Measurements from ENCODE around the gene GRIN3A. TPM values are rescaled to one million over a fixed set of nuclear protein-coding genes. Genes with fewer than 3 reads are reported as not detected.
"Not testable (repeated sequence)": the region's sequence is repeated elsewhere in the genome, so short reads cannot be mapped to it uniquely, and the experiment has no call there.

The GRIN3A gene
- total RNA-seq, 4 donors from 2014 or later: 0.39 TPM; not detected in 3

GRCh38 chr9:101561740-101562139 is 176.7 kb downstream of the GRIN3A start:
- Histone ChIP-seq H3K4me1 (no peaks in the 10 kb centered on the region), H3K36me3 (peaks cover 8 to 100% (median 26%) of the 10 kb centered on the region in 3 donors), H3K27me3 (no peaks in the 10 kb centered on the region), H3K9me3 (peaks cover 0 to 15% (median 0%) of the 10 kb centered on the region in 4 donors), H3K27ac (no peak overlapping the region), H3K4me3 (no peak overlapping the region)
- TF ChIP-seq EP300 (IDR thresholded peaks at IDR 0.05) (no peak), CTCF (IDR thresholded peaks at IDR 0.05) (no peak), POLR2A (IDR thresholded peaks at IDR 0.05) (no peak)
- no peak for DNase-seq (ENCODE audit: low spot score in 2 of 2)
- 97 to 100% methylated on average over 1 of the region's 1 CpG for WGBS, 2 donors

- DNase-seq (ENCODE audit: low spot score in 2 of 2); H3K9me3 ChIP-seq; H3K27ac ChIP-seq; H3K27me3 ChIP-seq; H3K4me3 ChIP-seq; H3K4me1 ChIP-seq: not testable (repeated sequence)
- H3K36me3 ChIP-seq: peaks cover 5 to 98% (median 14%) of the 10 kb centered on the region in 3 donors
- WGBS, 2 donors: 81 to 83% methylated on average over 18 of the region's 18 CpGs
These were observed 188.9 kb downstream of the GRIN3A start for GRCh38 chr9:101549472-101550098.

- H3K27me3 ChIP-seq: no peaks in the 10 kb centered on the region
- no peak for DNase-seq (ENCODE audit: low spot score in 2 of 2)
- 95 to 97% methylated on average over 14 of the region's 14 CpGs for WGBS, 2 donors
- no peaks in the 10 kb centered on the region for H3K9me3 ChIP-seq
- TF ChIP-seq CTCF (IDR thresholded peaks at IDR 0.05): no peak
- no peak for TF ChIP-seq POLR2A (IDR thresholded peaks at IDR 0.05)
- TF ChIP-seq EP300 (IDR thresholded peaks at IDR 0.05): no peak
- H3K36me3 ChIP-seq: peaks cover 4 to 99% (median 4%) of the 10 kb centered on the region in 3 donors
- H3K4me1 ChIP-seq: peaks cover 0 to 8% (median 0%) of the 10 kb centered on the region in 4 donors
- no peak overlapping the region for H3K4me3 ChIP-seq
- H3K27ac ChIP-seq: no peak overlapping the region
These were observed 195.2 kb downstream of the GRIN3A start for GRCh38 chr9:101543098-101543735.

- TF ChIP-seq EP300 (IDR thresholded peaks at IDR 0.05) (no peak), CTCF (IDR thresholded peaks at IDR 0.05) (no peak)
- Histone ChIP-seq H3K36me3 (peaks cover 0 to 96% (median 4%) of the 10 kb centered on the region in 3 donors), H3K4me1 (peaks cover 0 to 35% (median 14%) of the 10 kb centered on the region in 4 donors), H3K27ac (no peak overlapping the region), H3K27me3 (no peaks in the 10 kb centered on the region), H3K4me3 (no peak overlapping the region), H3K9me3 (no peaks in the 10 kb centered on the region)
- 93 to 94% methylated on average over 8 of the region's 8 CpGs for WGBS, 2 donors
- DNase-seq (ENCODE audit: low spot score in 2 of 2): no peak
These were observed 198.4 kb downstream of the GRIN3A start for GRCh38 chr9:101540069-101540468.

GRCh38 chr9:101536938-101537337 is 201.5 kb downstream of the GRIN3A start:
- peaks cover 0 to 65% (median 4%) of the 10 kb centered on the region in 3 donors for H3K36me3 ChIP-seq
- TF ChIP-seq EP300 (IDR thresholded peaks at IDR 0.05): no peak
- TF ChIP-seq CTCF (IDR thresholded peaks at IDR 0.05): no peak
- TF ChIP-seq POLR2A (IDR thresholded peaks at IDR 0.05): no peak
- no peak for DNase-seq (ENCODE audit: low spot score in 2 of 2)
- no peak overlapping the region for H3K27ac ChIP-seq
- H3K27me3 ChIP-seq: no peaks in the 10 kb centered on the region
- H3K4me1 ChIP-seq: peaks cover 0 to 52% (median 24%) of the 10 kb centered on the region in 4 donors
- H3K9me3 ChIP-seq: no peaks in the 10 kb centered on the region
- 86 to 88% methylated on average over 2 of the region's 2 CpGs for WGBS, 2 donors
- H3K4me3 ChIP-seq: no peak overlapping the region
